Measurements from ENCODE around the gene HAAO. TPM values are rescaled to one million over a fixed set of nuclear protein-coding genes. Genes with fewer than 3 reads are reported as not detected.

The HAAO gene
- total RNA-seq, 2 experiments from 2014 or later = 0.17 TPM; not detected in 1

DNA sequence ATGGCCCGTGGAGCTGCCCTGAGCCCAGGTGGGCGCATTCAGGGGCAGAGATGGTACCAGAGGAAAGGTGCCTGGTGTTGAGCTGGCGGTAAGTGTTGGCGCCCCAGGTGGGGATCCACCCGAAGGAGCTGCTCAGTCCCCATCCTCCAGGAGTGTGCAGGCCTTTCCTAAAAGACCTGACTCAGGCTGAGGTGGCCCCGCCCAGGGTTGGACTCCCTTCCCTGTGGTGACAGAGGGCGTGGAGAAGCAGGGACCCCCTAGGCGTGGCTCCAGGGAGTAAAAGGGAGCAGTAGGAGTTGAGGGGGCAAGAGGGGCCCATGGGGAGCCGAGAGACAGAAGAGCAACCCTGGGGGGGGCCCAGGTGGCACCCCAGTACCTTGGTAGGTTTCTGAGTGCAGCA is 30.8 kb downstream of the HAAO start:
- Mint-ChIP-seq H3K4me1 (ENCODE audit: low read depth) (no peaks in the 10 kb centered on the region), H3K4me3 (no peak overlapping the region), H3K27ac (no peak overlapping the region), H3K27me3 (no peaks in the 10 kb centered on the region), H3K36me3 (no peaks in the 10 kb centered on the region), H3K9me3 (no peaks in the 10 kb centered on the region)
- intact Hi-C loops (cut with micrococcal nuclease) = no loop called here
- DNase-seq = no peak
- ChIA-PET POLR2A (no interaction called here), CTCF (no interaction called here)

DNA sequence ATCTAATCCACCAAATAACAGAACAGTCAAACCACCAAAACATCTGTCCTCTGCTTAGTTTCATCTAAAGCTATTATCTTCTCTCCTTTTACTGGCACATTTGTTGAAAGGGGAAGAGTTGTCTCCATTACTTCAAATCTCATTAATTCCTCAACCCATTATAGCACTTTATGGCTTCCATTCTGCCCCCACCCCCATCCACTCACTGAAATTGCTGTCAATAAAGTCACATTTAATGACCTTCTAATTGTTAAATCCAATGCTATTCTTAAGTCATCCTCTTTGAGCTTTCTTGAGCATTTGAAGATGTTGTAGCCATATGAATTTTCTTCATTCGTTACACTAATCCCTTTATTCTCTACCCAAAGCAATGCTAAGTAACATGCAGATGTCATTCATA is 33.6 kb downstream of the HAAO start:
- ChIA-PET POLR2A (no interaction called here), CTCF (no interaction called here)
- intact Hi-C loops (cut with micrococcal nuclease) = no loop called here
- Mint-ChIP-seq H3K36me3 (no peaks in the 10 kb centered on the region), H3K4me3 (no peak overlapping the region), H3K4me1 (ENCODE audit: low read depth) (no peaks in the 10 kb centered on the region), H3K27ac (no peak overlapping the region), H3K27me3 (no peaks in the 10 kb centered on the region), H3K9me3 (no peaks in the 10 kb centered on the region)
- no peak for DNase-seq

DNA sequence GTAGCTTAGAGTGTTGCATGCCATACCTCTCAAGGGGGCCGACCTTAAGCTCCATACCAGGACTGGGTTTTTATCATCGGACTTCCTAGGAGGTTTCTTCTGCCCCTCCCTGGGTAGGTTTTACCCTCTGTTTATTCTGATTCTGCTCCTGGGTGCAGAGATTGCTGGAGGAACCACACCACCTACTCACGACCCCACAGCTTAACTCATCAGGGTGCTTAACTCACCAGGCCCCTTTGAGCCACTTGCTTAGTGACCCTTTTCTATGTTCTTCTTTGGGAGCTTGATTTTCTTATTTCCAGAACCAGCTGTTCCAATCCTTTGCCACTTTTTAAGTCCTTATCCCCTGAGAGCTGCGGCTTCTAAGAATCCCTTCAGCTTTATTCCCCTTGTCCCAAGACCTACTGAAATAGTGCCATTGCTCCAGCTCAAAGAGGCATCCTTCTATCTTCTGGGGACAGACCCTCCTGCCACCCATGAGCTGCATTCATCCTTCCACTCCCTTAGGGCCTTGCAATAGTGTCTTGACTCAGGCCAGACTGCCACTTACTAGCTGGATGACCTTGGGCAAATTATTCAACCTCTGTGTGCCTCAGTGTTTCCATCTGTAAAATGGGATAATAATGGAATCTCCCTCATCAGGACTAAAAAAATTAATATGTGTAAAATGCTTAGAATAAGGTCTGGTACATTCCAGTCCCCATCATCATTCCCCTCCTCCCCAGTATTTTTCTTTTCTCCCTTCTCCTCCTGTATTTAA is 34.2 kb downstream of the HAAO start:
- ChIA-PET POLR2A (no interaction called here), CTCF (no interaction called here)
- intact Hi-C loops (cut with micrococcal nuclease) = no loop called here
- no peak overlapping the region for H3K27ac Mint-ChIP-seq
- no peak for DNase-seq
- no peak overlapping the region for H3K4me3 Mint-ChIP-seq
- peaks cover 2% of the 10 kb centered on the region for H3K36me3 Mint-ChIP-seq
- no peaks in the 10 kb centered on the region for H3K9me3 Mint-ChIP-seq
- H3K4me1 Mint-ChIP-seq (ENCODE audit: low read depth) = no peaks in the 10 kb centered on the region
- H3K27me3 Mint-ChIP-seq = no peaks in the 10 kb centered on the region

DNA sequence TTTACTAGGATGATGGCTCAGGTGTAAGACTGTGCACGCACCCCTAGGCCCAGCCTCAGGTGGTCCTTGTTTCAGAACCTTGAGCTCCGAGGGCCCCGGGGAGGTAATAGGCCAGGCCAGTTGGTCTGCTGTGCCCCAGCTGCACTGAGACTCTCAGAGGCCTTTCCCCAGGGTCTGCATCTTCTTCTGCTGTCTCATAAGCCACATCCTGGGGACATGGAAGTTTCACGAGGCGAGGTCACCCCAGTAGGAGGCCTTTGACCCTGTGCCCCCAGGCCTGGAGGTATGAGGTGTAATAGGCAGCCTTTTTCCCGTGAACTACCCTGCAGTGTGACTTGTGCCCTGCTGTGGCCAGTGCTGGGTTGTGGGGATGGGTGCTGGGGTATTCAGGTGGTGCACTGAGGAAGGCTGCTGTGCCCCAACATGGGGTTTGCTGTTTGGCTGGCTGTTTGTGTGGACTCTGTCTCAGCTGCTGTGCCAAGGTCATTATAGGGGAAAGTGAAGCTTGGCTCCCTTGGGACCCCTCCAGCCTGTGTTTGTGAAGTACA is 35.3 kb downstream of the HAAO start:
- POLR2A ChIA-PET = no interaction called here
- H3K4me3 Mint-ChIP-seq = no peak overlapping the region
- CTCF ChIA-PET = interaction anchor here (0.6 kb wide), 1 partner anchor 61 kb away, joined by 3 read pairs; no protein-coding TSS in a partner anchor
- no peaks in the 10 kb centered on the region for H3K27me3 Mint-ChIP-seq
- H3K36me3 Mint-ChIP-seq = peaks cover 3% of the 10 kb centered on the region
- H3K4me1 Mint-ChIP-seq (ENCODE audit: low read depth) = no peaks in the 10 kb centered on the region
- no peak for DNase-seq
- no peak overlapping the region for H3K27ac Mint-ChIP-seq
- H3K9me3 Mint-ChIP-seq = no peaks in the 10 kb centered on the region
- intact Hi-C loops (cut with micrococcal nuclease) = no loop called here

DNA sequence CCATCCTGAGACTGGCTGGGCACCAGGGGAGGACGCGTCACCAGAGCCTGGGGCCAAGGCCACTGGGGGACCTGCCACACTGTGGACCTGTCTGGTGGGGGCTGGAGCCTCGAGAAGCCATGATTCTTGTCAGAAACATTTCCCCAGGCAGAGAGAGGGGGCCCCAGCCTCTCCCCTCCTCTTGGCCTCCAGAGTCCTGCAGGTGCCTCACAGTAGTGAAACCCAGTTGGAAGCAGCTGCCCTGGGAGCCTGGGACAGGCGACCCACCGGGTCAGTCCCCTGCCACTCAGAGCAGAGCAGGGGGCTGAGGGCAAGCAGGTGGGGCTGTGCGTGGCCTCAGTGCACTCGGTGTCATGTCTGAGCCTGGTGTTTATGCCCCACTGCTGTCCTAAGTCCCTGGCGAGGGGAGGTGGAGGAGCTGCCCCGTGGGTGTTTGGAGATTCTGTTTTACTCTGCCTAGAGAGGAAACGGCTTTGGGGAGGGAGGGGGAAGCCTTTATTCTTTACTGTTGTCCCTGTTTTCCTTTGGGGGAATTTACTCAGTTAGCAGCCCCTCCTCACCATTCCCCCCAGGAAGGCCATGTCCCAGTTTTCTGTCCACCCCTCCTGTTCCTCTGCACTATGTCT is 36.1 kb downstream of the HAAO start:
- peaks cover 3% of the 10 kb centered on the region for H3K36me3 Mint-ChIP-seq
- ChIA-PET POLR2A (no interaction called here), CTCF (no interaction called here)
- H3K4me3 Mint-ChIP-seq = no peak overlapping the region
- H3K27ac Mint-ChIP-seq = no peak overlapping the region
- intact Hi-C loops (cut with micrococcal nuclease) = no loop called here
- H3K4me1 Mint-ChIP-seq (ENCODE audit: low read depth) = no peaks in the 10 kb centered on the region
- no peaks in the 10 kb centered on the region for H3K9me3 Mint-ChIP-seq
- no peak for DNase-seq
- no peaks in the 10 kb centered on the region for H3K27me3 Mint-ChIP-seq

DNA sequence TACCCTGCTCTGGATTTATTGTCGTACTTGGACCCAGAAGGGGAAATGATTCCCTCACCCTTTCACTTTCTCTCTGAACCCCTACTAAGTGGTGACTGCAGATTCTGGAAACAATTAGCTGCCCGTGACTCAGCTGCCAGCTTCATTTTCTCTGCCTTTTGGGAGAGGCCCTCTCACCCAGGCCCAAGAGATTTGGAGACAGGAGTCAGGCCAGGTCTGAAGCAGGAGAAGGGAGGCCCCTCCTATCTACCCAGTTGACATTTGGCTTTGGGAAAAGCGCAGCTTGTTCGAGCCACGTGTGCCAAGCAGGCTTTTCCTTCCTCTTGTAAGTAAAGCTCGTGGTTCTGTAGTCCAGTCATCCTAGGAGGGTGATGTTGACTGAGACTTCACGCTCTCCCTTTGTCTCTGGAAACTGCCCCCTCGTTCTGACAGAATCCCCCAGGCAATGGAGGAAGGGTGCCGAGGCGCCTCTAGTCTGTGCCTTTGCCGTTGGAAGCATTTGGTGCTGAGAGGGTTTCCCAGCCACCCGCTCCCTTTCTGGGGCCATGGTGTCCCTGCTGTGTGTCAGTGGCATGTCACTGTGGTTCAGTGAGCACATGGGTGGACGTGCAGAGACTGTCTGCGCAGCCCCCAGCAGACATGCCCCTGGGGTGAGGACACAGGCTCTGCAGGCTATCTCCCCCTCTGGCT is 37.0 kb downstream of the HAAO start:
- ChIA-PET CTCF (no interaction called here), POLR2A (no interaction called here)
- Mint-ChIP-seq H3K36me3 (peaks cover 3% of the 10 kb centered on the region), H3K27me3 (no peaks in the 10 kb centered on the region), H3K4me1 (ENCODE audit: low read depth) (no peaks in the 10 kb centered on the region), H3K27ac (no peak overlapping the region), H3K4me3 (no peak overlapping the region), H3K9me3 (no peaks in the 10 kb centered on the region)
- intact Hi-C loops (cut with micrococcal nuclease) = no loop called here
- no peak for DNase-seq

DNA sequence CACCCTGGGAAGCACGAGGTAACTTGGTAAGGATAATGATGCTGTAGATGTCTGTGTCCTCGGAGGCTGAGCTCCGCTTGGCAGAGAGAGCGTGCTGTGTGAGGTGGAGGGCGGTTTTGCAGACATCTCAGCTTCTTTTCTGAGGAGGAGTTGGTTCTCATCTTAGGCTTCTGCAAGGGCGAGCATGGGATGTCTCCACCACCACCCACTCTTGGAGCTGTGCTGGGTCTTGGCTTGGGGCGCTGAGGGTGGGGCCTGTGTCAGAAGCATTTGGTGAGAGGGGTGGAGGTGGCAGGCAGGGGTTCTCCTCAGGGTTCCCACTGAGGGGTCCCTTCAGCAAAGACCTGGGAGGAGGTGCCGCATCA is 37.6 kb downstream of the HAAO start:
- Mint-ChIP-seq H3K27me3 (no peaks in the 10 kb centered on the region), H3K27ac (no peak overlapping the region), H3K9me3 (no peaks in the 10 kb centered on the region), H3K36me3 (peaks cover 3% of the 10 kb centered on the region), H3K4me1 (ENCODE audit: low read depth) (no peaks in the 10 kb centered on the region), H3K4me3 (no peak overlapping the region)
- intact Hi-C loops (cut with micrococcal nuclease) = no loop called here
- CTCF ChIA-PET = interaction anchor here (1.5 kb wide), 1 partner anchor 91 kb away, joined by 5 read pairs; no protein-coding TSS in a partner anchor
- POLR2A ChIA-PET = no interaction called here
- no peak for DNase-seq

DNA sequence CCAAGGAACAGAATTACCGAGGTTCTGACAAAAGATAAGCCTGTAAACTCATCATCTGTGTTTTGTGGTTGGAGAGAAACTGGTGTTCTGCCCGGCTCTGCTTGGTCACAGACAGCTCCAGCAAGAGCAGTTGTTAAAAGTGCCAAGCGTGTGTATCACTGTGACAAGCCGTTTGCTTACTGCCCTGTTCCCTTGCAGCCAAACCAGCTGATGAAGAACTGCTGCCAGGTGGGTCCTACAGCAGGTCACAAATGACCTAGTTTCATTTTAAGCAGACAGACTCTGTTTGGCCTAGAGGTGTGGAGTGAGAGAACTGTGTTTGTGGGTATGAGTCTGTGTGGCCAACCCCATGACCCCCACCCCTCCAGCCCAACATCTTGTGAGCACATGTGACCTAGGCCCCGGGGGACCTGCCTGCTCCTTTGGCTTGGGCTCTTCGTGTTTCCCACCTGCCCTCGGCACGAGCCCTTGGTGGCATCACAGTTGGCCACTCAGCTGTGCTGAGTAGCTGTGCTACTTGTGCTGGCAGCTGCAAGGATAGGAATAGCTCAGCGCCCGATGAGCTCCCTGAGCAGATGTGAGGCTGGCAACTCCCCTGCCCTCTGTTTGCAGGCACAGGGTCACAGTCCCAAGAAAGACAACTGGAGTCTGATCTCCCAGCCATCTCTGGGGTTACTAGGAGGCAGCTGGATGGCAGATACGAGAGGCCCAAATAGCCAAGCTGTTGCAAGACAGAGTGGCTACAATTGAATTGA is 38.2 kb downstream of the HAAO start:
- ChIA-PET POLR2A (no interaction called here), CTCF (interaction anchor here (1.5 kb wide), 1 partner anchor 91 kb away, joined by 5 read pairs; no protein-coding TSS in a partner anchor)
- H3K4me1 Mint-ChIP-seq (ENCODE audit: low read depth) = no peaks in the 10 kb centered on the region
- no peaks in the 10 kb centered on the region for H3K9me3 Mint-ChIP-seq
- intact Hi-C loops (cut with micrococcal nuclease) = no loop called here
- H3K27me3 Mint-ChIP-seq = no peaks in the 10 kb centered on the region
- H3K36me3 Mint-ChIP-seq = peaks cover 3% of the 10 kb centered on the region
- no peak for DNase-seq
- no peak overlapping the region for H3K4me3 Mint-ChIP-seq
- H3K27ac Mint-ChIP-seq = no peak overlapping the region

DNA sequence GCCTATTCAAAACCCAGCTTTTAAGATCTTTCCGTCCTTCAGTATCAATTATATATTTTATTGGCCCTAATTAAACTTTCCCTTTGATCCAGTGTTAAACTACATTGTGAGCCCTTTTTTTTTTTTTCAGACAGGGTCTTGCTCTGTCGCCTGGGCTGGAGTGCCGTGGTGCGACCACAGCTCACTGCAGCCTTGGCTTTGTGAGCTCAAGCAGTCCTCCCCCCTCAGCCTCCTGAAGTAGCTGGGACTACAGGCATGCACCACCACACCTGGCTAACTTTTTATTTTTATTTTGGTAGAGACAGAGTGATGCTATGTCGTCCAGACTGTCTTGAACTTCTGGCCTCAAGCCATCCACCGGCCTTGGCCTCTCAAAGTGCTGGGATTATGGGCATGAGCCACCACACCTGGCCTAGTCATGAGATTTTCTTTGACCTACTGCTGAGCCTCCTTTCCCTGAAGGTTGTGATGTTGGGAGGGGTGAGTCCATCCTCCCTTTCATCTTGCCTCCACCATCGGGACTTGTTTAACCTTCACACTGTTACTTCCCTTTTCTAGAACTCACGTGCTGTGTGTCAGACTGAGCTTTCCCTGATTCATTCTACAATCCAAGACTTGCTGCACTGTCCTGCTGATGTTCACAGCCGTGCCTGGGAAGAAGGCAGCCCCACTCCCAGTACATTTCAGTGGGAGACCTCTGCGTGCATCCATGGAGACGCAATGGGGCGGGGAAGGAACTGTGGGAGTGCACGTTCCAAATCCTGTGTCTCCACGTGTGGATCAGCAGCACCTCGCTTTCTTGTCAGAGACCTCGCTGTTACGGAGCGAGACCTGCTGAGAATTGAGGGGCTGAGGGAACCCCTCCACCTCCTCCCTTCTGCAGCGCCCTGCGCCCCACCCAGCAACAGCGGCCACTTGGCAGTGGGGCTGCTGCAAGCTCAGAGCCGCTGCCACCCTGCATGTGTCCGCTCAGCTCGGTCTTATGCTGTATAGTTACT is 39.3 kb downstream of the HAAO start:
- DNase-seq = no peak
- H3K27me3 Mint-ChIP-seq = no peaks in the 10 kb centered on the region
- no peak overlapping the region for H3K4me3 Mint-ChIP-seq
- H3K9me3 Mint-ChIP-seq = no peaks in the 10 kb centered on the region
- H3K4me1 Mint-ChIP-seq (ENCODE audit: low read depth) = no peaks in the 10 kb centered on the region
- no peak overlapping the region for H3K27ac Mint-ChIP-seq
- H3K36me3 Mint-ChIP-seq = peaks cover 3% of the 10 kb centered on the region
- CTCF ChIA-PET = interaction anchor here (0.6 to 1.5 kb wide), 2 partner anchors 90 to 1491 kb away, joined by 4 to 5 read pairs; no protein-coding TSS in a partner anchor
- POLR2A ChIA-PET = no interaction called here
- intact Hi-C loops (cut with micrococcal nuclease) = no loop called here

DNA sequence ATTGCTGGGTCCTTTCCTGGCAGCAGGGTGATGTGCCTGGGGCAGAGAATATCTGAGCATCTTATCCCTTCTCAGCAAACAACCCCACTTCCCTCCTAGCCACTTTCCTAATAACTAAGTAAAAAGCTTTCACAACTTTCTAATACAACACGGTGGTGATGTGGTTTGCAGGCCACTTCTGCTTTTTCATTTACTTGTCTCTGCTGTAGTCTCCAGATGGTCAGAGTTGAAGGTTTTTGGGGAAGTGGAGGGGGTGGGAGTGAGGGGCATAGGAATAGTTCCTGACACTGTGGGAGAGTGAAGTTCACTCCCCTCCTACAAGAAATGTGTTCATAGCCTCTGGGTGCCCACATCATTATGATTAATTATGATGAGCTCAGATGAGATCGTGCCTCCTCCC is 40.1 kb downstream of the HAAO start:
- ChIA-PET POLR2A (no interaction called here), CTCF (interaction anchor here (1.0 kb wide), 2 partner anchors 11 to 257 kb away, joined by 3 read pairs; no protein-coding TSS in a partner anchor)
- Mint-ChIP-seq H3K27ac (no peak overlapping the region), H3K4me1 (ENCODE audit: low read depth) (no peaks in the 10 kb centered on the region), H3K27me3 (no peaks in the 10 kb centered on the region), H3K4me3 (no peak overlapping the region), H3K9me3 (no peaks in the 10 kb centered on the region), H3K36me3 (peaks cover 3% of the 10 kb centered on the region)
- no peak for DNase-seq
- intact Hi-C loops (cut with micrococcal nuclease) = no loop called here

DNA sequence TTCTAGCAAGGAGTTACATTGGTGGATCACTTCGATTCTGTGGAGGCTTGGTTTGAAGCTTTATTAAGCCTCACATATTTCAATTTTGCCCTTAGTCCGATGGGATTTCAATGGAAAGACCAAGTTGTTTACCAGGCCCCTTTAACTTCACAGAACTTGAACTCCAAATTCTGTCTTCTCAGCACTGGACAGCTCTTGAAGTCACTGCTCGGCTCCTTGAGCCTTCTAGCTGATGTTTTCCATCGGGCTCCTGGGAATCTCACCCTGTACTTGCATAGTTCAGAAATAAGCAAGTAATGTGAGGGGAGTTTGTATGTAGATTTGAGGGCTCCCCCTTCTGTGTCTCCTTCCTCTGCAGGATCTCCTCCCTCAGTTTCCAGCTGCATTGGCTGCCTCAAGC is 43.5 kb downstream of the HAAO start:
- intact Hi-C loops (cut with micrococcal nuclease) = no loop called here
- POLR2A ChIA-PET = no interaction called here
- Mint-ChIP-seq H3K36me3 (peaks cover 3% of the 10 kb centered on the region), H3K9me3 (no peaks in the 10 kb centered on the region), H3K27ac (no peak overlapping the region), H3K4me1 (ENCODE audit: low read depth) (no peaks in the 10 kb centered on the region), H3K4me3 (no peak overlapping the region), H3K27me3 (no peaks in the 10 kb centered on the region)
- CTCF ChIA-PET = no interaction called here
- no peak for DNase-seq
